ENCODE data around the gene SH3PXD2B. TPM values are rescaled to one million over a fixed set of nuclear protein-coding genes. Genes with fewer than 3 reads are reported as not detected.

SH3PXD2B gene
- total and polyA plus RNA-seq, 2 experiments from 2014 or later: 15.2 to 19.8 TPM

- no peaks in the 10 kb centered on the region for H3K27me3 ChIP-seq (replicated peaks; ENCODE audit: insufficient read depth)
- H3K9me3 ChIP-seq (ENCODE audit: low read depth): no peaks in the 10 kb centered on the region
- H3K4me2 ChIP-seq (ENCODE audit: unreplicated experiment): peak overlapping the region; percentile 52
- peak; percentile 99 for DNase-seq
- peaks cover 59% of the 10 kb centered on the region for H3K4me1 ChIP-seq (ENCODE audit: insufficient read depth)
- WGBS, 2 experiments (ENCODE audit: low coverage in 1 of 2, low lambda C conversion rate in 2 of 2, missing lambda C conversion rate in 2 of 2): 6 to 8% methylated on average over 10 of the region's 10 CpGs
- H2AFZ ChIP-seq: no peak overlapping the region
- peaks cover 43% of the 10 kb centered on the region for H3K79me2 ChIP-seq (ENCODE audit: insufficient read depth)
- peak overlapping the region; percentile 80 for H3K9ac ChIP-seq
- H3K36me3 ChIP-seq (ENCODE audit: low read depth): no peaks in the 10 kb centered on the region
- peaks cover 38% of the 10 kb centered on the region for H3F3A ChIP-seq (ENCODE audit: insufficient read depth)
- in situ Hi-C loops (cut with MboI): no loop called here
- peak overlapping the region; percentile 31; the same call in 1 of the 2 replicates for H3K4me3 ChIP-seq
- no peak for TF ChIP-seq EZH2 (IDR thresholded peaks at IDR 0.05; ENCODE audit: insufficient read depth, poor library complexity, severe bottlenecking)
- no peak for TF ChIP-seq EZH2phosphoT487 (IDR thresholded peaks at IDR 0.05; ENCODE audit: insufficient read depth, low read depth)
- no peaks in the 10 kb centered on the region for H3K9me2 ChIP-seq (ENCODE audit: insufficient read depth)
- peak overlapping the region; percentile 91 for H3K27ac ChIP-seq
- H4K20me1 ChIP-seq (ENCODE audit: insufficient read depth): no peaks in the 10 kb centered on the region
These were observed 36.2 kb downstream of the SH3PXD2B start for GRCh38 chr5:172417983-172418630.

GRCh38 chr5:172417130-172417841 lies 37.0 kb downstream of the SH3PXD2B start:
- Histone ChIP-seq H3K79me2 (ENCODE audit: insufficient read depth) (peaks cover 35% of the 10 kb centered on the region), H3K4me1 (ENCODE audit: insufficient read depth) (peaks cover 68% of the 10 kb centered on the region), H3K27me3 (replicated peaks; ENCODE audit: insufficient read depth) (no peaks in the 10 kb centered on the region), H3K4me3 (no peak overlapping the region), H2AFZ (no peak overlapping the region), H3K9ac (peak overlapping the region; percentile 80), H3K9me2 (ENCODE audit: insufficient read depth) (no peaks in the 10 kb centered on the region), H3F3A (ENCODE audit: insufficient read depth) (peaks cover 44% of the 10 kb centered on the region), H3K9me3 (ENCODE audit: low read depth) (no peaks in the 10 kb centered on the region), H4K20me1 (ENCODE audit: insufficient read depth) (no peaks in the 10 kb centered on the region), H3K27ac (peak overlapping the region; percentile 91), H3K36me3 (ENCODE audit: low read depth) (no peaks in the 10 kb centered on the region), H3K4me2 (ENCODE audit: unreplicated experiment) (peak overlapping the region; percentile 31)
- DNase-seq: peak; percentile 13
- no peak for TF ChIP-seq EZH2phosphoT487 (IDR thresholded peaks at IDR 0.05; ENCODE audit: insufficient read depth, low read depth)
- TF ChIP-seq EZH2 (IDR thresholded peaks at IDR 0.05; ENCODE audit: insufficient read depth, poor library complexity, severe bottlenecking): no peak
- 58% methylated on average over 4 of the region's 4 CpGs for WGBS, 2 experiments (ENCODE audit: low coverage in 1 of 2, low lambda C conversion rate in 2 of 2, missing lambda C conversion rate in 2 of 2)
- in situ Hi-C loops (cut with MboI): no loop called here

- Histone ChIP-seq H3K4me1 (ENCODE audit: insufficient read depth) (peaks cover 75% of the 10 kb centered on the region), H2AFZ (no peak overlapping the region), H3F3A (ENCODE audit: insufficient read depth) (peaks cover 60% of the 10 kb centered on the region), H3K27ac (no peak overlapping the region), H3K9me3 (ENCODE audit: low read depth) (no peaks in the 10 kb centered on the region), H4K20me1 (ENCODE audit: insufficient read depth) (no peaks in the 10 kb centered on the region), H3K9me2 (ENCODE audit: insufficient read depth) (no peaks in the 10 kb centered on the region), H3K4me3 (no peak overlapping the region), H3K9ac (no peak overlapping the region), H3K4me2 (ENCODE audit: unreplicated experiment) (no peak overlapping the region), H3K36me3 (ENCODE audit: low read depth) (no peaks in the 10 kb centered on the region), H3K79me2 (ENCODE audit: insufficient read depth) (peaks cover 22% of the 10 kb centered on the region; the same call in 1 of the 2 replicates), H3K27me3 (replicated peaks; ENCODE audit: insufficient read depth) (no peaks in the 10 kb centered on the region)
- in situ Hi-C loops (cut with MboI): no loop called here
- DNase-seq: no peak
- TF ChIP-seq EZH2phosphoT487 (IDR thresholded peaks at IDR 0.05; ENCODE audit: insufficient read depth, low read depth): no peak
- WGBS, 2 experiments (ENCODE audit: low coverage in 1 of 2, low lambda C conversion rate in 2 of 2, missing lambda C conversion rate in 2 of 2): 90 to 93% methylated on average over 13 of the region's 13 CpGs
These were observed 38.7 kb downstream of the SH3PXD2B start for GRCh38 chr5:172415362-172416275.
